NCI-H510A (cell line): Measurements from ENCODE around the gene ABHD17B.
"Not testable (repeated sequence)": the region's sequence is repeated elsewhere in the genome, so short reads cannot be mapped to it uniquely, and the experiment has no call there.

Source experiments
- DNase-seq: peaks from one replicate; lab custom pipeline; 2025; lab: John Stamatoyannopoulos, UW

ABHD17B gene

GRCh38 chr9:71911061-71911907 lies at the start of gene ABHD17B, which contains the start of gene C9orf85:
TSS of gene ABHD17B (minus strand) at chr9:71911193. CDS start at chr9:71875080, 36,113 bp downstream.
TSS of gene C9orf85 (plus strand) at chr9:71911639. CDS start at chr9:71911735, 96 bp downstream.
- DNase-seq, result peak; percentile 99

GRCh38 chr9:71955300-71955915 lies 44.4 kb upstream of the ABHD17B start:
- no peak for DNase-seq

GRCh38 chr9:71954652-71955051 lies 43.7 kb upstream of the ABHD17B start:
- not testable (repeated sequence) for DNase-seq

- DNase-seq, result no peak
Measured at GRCh38 chr9:71944754-71945375, 33.9 kb upstream of the ABHD17B start.

- no peak for DNase-seq
Measured at GRCh38 chr9:71941998-71942567, 31.1 kb upstream of the ABHD17B start.

GRCh38 chr9:71941060-71941568 lies 30.1 kb upstream of the ABHD17B start:
- no peak for DNase-seq

- no peak for DNase-seq
Measured at GRCh38 chr9:71937898-71938297, 26.9 kb upstream of the ABHD17B start.

- no peak for DNase-seq
Measured at GRCh38 chr9:71937070-71937625, 26.2 kb upstream of the ABHD17B start.

GRCh38 chr9:71936066-71936465 lies 25.1 kb upstream of the ABHD17B start:
- no peak for DNase-seq

GRCh38 chr9:71931166-71931565 lies 20.2 kb upstream of the ABHD17B start:
- DNase-seq, result no peak

- DNase-seq, result no peak
Measured at GRCh38 chr9:71929791-71930440, 18.9 kb upstream of the ABHD17B start.

- no peak for DNase-seq
Measured at GRCh38 chr9:71929223-71929622, 18.2 kb upstream of the ABHD17B start.

- DNase-seq, result no peak
Measured at GRCh38 chr9:71928806-71929205, 17.8 kb upstream of the ABHD17B start.

- no peak for DNase-seq
Measured at GRCh38 chr9:71928376-71928775, 17.4 kb upstream of the ABHD17B start.

- DNase-seq, result no peak
Measured at GRCh38 chr9:71925834-71926233, 14.8 kb upstream of the ABHD17B start.

GRCh38 chr9:71924576-71924975 lies 13.6 kb upstream of the ABHD17B start:
- no peak for DNase-seq

GRCh38 chr9:71921190-71921814 lies 10.3 kb upstream of the ABHD17B start:
- no peak for DNase-seq

- DNase-seq, result no peak
Measured at GRCh38 chr9:71920456-71921189, 9.6 kb upstream of the ABHD17B start.

- DNase-seq, result no peak
Measured at GRCh38 chr9:71918419-71918818, 7.4 kb upstream of the ABHD17B start.

GRCh38 chr9:71916834-71917534 lies 6.0 kb upstream of the ABHD17B start:
- DNase-seq, result no peak
